ENCODE data around the gene CALM3.
"Not testable (repeated sequence)": the region's sequence is repeated elsewhere in the genome, so short reads cannot be mapped to it uniquely, and the experiment has no call there.

Gene CALM3

DNA sequence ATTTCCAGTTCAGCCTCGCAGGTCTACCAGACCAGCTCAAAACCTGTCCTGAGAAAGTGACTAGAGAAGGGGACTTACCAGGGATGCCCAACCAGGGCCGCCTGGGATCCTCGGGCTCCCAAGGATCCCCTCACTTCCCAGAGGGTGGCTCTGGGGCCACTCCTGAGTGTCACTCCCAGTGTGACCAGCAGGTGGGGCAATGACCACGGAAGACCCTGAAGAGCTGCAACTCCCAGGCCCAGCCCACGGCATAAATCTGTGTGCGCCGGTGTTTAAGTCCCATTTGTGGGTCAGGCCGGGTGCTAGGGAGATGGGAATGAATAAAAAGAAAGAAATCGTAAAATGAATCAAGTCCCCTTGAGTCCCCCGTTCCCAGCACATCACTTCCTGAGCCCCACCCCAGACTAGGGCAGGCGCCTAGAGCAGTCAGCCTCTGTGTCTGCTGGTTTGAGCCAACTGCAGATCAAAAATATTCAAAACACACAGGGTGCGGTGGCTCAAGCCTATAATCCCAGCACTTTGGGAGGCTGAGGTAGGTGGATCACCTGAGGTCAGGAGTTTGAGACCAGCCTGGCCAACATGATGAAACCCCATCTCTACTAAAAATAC lies 13.1 kb downstream of the CALM3 start:
- DNase-seq = peak in 53 of 56 donors; percentile 14 to 92 (median 70)

DNA sequence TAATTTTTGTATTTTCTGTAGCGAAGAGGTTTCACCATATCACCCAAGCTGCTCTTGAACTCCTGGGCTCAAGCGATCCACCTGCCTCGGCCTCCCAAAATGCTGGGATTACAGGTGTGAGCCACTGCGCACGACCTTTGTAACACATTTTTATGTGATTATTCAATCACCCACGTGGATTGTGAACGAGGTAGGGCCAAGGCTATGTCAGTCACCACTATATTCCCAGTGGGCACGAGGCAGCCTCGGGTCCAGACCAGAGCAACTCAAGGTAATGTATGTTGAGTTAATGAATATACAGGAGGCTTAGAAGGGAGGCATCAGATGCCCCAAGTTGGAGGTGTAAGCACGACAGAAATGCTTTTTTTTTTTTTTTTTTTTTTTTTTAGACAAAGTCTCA lies 14.8 kb downstream of the CALM3 start:
- DNase-seq = no peak

DNA sequence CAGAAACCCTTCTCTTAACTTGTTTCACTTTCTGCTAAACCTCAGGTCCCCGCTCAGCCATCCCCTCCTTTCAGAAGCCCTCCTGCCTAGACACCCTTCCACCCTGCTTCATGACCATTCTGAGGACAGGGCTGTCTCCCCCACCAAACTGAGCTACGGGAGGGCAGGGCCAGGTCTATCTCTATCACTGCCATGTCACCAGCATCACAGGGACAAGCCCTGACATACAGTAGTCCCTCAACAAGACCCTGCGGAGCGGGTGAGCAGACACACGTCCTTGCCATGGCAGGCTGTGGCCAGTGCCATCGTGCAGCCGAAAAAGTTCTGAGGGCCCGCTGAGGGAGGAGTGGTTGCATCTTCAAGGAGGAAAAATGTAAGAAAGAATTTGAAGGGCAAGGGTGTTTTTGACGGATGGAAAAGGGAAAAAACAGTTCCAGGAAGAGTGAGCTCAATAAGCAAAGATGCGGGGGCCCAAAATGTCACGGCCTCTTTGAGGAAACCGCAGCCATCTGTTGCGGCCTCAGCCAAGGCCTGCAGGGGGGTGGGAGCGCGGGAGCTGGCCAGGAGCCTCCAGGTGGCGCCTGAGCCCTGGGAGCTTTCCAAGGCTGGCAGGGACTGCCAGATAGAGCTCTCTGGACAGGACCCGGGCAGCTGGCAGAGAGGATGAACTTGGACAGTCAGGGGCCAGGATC lies 15.6 kb downstream of the CALM3 start:
- DNase-seq = peak in 1 of 56 donors; percentile 7

DNA sequence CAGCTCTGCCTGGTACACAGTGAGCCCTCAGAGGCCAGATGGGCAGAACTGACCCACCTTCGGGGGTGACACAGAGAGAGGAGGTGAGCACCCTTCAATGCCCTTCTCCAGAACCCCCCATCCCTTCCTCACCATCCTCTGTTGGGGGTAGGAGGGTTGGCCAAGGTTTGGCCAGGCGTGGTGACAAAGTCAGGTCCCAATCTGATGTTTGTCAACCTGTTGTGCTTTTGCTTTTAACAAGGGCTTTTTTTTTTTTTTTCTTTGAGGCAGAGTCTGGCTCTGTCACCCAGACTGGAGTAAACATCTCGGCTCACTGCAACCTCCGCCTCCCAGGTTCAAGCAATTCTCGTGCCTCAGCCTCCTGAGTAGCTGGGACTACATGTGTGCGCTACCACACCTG lies 16.5 kb downstream of the CALM3 start:
- no peak for DNase-seq

DNA sequence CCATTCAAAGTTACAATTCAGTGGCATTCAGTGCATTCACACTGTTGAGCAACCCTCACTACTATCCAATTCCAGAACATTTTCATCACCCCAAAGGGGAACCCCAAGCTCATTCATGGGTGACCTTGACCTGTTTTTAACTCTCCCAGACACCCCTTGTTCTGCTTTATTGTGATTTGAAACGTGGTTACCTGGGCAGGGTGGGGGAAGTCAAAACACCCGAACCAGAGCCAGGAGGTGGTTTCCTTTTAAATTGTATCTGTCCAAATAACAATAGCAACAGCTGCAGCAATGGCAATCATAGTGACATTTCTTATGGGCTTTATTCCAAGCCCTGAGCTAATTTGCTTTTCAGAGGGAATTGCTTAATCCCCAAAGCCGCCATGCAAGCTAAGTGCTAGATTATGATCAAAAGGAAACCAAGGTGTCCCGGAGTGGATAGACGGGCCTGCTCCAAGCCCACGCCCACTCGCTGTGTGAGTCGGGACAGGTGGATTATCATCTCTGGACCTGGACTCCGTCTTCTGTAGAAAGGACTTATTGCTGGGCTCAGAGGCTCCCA lies 17.6 kb downstream of the CALM3 start:
- DNase-seq = no peak

DNA sequence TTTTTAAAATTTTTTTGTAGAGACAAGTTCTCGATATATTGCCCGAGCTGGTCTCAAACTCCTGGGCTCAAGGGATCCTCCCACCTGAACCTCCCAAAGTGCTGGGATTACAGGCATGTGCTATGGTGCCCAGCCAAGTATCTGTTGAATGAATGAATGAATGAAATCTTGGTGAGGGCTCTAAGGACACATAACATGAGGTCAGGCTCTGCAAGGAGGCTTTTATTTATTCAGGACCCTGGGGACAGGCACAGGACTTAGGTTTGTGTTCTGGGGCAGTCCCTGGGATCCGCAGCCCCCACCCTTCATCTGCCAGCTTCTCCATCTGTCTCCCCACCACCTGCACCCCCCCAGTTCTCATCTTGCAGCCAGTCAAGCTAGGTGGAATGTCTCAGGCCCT lies 19.1 kb downstream of the CALM3 start:
- no peak for DNase-seq

DNA sequence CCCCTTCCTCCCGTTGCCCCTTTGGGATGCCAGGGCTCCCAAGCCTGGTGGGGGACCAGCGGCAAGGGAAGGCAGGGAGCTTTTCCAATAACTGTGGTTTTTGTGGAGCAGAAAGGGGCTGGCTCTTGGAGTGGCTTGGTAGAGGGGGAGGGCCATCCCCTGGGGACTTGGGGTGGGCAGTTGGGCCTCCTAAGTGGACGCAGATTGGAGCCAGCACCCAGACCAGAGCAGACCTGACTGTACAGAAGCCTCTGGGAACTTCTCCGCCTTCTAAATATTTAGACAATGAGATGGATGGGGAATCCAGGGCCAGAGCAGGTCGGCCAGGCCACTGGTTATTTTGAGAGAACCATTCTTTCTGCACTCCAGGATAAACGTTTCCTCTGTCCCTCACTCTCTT lies 19.6 kb downstream of the CALM3 start:
- DNase-seq = no peak

DNA sequence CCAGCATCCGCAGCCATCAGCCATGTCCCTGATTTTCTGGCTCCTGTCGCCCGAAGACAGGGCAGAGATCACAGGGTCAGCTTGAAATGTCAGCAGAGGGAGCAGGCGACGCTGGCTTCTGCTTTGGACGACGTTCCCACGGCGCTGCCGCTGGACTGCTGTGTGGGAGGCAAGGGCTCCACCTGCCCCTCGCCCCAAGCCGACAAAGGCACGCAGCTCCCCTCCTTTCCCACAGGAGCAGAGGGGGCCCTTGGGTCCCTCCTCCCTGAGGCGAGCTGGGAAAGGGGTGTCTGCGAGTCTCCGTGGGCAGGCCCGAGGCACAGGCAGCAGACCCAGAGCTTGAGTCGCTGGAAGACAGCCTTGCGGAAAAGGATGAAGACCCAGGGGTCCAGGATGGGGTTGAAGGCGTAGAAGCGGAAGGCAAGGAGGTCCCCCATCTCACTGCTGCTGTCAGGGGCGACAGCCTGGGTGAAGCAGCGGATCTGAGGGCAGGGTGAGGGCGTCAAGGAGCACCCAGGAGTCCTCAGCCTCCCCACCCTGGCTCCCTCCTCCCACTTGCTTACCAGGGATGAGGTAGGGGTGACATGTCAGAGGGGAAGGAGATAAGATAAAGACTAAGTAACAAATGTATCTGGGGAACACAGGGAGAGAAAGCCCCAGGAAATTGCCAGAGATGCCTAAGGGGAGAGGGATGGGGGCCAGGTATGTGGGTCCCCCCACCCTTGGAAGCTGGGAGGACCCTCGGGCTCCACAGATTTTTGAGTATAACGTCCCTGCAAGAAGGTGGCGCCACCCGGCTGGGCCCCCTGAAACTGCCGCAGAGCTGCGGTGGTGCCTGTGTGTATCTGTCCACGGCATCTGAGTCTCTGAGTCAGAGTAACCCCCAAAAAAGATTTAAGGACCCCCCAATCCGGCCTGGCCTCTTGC lies 20.3 kb downstream of the CALM3 start:
- DNase-seq = no peak

DNA sequence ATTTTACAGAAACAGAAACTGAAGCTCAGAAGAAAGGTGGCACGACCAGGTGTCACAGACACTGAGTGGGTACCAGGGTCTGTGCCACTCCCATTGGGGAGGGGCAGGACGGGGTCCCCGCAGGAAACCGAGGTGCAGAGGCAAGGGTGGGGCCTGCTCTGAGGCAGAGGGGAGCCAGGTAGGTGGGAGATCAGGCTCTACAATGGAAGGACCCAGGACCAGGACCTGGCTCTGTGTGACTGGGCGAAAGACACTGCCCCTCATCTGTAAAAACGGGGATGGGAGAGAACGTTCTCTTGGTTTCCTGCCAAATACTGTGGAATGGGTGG lies 21.0 kb downstream of the CALM3 start:
- DNase-seq = no peak

DNA sequence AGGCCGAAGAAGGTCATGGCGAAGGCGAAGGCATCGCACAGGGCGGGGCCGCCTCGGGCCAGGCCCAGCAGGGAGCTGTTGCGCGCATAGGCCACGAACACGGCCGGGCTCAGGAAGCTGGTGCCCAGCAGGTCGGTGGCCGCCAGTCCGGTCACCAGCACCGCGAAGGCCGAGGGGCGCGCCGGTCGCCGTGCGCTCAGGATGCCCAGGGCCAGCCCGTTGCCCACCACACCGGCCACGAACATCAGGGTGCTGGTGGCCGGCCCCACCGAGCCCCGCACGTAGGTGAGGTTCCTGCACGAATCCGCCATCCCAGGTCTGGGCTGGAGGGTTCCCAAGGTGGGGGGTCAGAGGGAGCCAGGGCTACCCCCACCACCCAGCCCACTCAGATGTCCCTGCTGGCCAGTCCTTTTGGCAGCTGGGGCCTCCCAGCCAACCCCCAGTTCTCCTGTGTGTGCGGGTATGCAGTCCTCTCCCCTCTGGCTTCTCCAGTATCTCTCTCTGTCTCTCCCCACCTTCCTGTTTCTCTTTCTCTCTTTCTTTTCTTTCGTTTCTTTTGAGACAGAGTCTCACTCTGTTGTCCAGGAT lies 22.9 kb downstream of the CALM3 start:
- DNase-seq = no peak

DNA sequence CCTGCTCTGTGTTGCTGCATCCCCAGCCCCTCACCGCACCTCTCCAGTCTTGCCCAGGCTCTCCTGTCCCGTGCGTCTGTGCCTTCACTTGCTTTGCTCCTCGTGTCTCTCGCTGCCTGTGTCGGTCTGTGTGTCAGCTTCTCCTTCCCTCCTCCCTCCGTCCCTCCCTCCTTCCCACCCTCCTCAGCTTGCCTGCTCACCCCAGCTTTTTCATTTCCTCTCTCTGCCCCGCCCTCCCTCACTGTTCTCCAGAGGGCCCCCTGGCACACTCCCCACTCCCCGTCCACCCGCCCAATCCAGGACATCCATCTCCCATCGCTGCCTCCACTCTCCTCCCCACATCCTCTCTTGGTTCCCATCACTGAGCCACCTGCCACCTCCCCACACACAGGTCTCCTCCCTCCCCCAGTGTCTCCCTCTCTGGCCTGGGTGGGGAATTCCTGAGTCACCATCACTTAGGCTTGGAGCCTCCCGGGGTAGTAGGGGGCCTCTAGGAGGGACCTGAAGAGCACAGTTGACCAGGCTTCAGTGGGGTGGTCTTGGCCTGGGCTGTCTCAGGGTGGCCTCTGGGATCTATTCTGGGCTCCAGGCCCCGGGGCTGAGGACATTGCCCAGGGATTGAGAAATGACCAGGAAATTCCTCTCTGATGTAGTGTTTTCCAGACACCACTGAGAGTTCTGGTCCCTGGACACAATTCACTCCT lies 24.0 kb downstream of the CALM3 start, which contains the start of gene PTGIR:
TSS of gene PTGIR (minus strand) at position 132 of the 704 bp plus-strand sequence. CDS start 864 bp downstream, outside the sequence.
- DNase-seq = no peak

DNA sequence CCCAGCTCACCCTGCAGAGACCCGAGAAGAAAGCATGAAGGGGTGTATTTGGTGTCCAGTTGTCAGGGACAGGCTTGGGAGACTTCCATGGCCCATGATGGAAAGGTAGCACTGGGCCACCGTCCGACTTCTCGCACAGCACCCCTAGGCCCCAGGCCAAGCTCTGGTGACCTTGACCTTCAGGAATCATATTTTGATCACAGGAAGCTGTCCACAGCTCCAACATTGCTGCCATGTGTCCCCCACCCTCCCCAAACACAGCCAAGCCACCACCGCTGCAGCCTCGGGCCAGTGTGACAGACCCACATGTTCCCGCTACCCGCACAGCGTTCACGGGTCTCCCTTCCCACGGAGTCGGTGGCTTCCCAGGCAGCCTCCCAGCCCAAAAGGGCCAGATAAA lies 24.6 kb downstream of the CALM3 start:
- no peak for DNase-seq

DNA sequence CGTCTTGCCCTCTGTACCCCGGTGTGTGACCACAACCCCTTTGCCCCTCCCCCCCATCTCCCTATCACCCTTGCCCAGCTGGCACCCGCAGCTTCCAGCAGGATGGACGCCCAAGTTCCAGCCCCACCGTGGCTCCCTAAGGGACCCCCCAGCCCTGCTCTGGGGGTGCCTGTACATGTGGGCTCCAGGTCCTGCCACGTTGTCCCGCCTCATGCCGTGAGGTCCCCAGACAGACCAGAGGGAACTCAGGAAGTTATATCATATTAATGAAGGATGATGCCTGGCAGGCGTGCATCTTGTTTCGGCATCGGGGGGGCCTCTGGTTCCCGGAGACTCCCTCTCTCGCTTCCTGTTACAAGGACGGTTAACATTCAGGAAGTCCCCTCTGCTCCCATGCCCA lies 25.3 kb downstream of the CALM3 start:
- DNase-seq = no peak

DNA sequence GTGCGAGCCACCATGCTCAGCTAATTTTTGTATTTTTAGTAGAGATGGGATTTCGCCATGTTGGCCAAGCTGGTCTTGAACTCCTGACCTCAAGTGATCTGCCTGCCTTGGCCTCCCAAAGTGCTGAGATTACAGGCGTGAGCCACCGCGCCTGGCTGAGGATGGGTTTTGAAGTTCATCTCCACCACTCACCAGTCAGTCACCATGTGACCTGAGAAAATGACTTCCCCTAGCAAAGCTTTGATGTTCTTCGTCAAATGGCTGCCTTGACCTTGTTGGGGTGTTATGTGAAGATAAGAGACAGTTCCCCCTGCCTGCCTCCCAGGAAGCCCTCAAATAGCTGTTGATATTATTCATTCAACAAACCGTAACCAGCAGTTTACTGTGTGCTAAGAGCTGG lies 27.8 kb downstream of the CALM3 start:
- DNase-seq = not testable (repeated sequence)

DNA sequence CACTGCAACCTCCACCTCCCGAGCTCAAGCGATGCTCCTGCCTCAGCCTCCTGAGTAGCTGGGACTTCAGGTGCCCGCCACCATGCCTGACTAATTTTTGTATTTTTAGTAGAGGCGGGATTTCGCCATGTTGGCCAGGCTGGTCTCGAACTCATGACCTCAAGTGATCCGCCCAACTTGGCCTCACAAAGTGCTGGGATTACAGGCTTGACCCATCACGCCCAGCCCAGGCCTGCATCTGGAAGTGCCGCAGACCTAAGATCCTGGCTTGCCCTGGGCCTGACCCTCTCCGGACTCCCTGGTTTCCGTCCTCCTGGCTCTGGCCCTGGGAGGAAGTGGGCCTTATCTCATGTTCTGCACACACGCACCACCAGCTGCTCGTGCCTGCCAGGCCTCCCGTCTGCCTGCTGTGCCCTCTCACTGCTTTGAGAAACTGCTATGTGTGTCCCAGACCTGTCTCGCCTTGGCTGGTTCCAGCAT lies 28.5 kb downstream of the CALM3 start:
- DNase-seq = no peak

DNA sequence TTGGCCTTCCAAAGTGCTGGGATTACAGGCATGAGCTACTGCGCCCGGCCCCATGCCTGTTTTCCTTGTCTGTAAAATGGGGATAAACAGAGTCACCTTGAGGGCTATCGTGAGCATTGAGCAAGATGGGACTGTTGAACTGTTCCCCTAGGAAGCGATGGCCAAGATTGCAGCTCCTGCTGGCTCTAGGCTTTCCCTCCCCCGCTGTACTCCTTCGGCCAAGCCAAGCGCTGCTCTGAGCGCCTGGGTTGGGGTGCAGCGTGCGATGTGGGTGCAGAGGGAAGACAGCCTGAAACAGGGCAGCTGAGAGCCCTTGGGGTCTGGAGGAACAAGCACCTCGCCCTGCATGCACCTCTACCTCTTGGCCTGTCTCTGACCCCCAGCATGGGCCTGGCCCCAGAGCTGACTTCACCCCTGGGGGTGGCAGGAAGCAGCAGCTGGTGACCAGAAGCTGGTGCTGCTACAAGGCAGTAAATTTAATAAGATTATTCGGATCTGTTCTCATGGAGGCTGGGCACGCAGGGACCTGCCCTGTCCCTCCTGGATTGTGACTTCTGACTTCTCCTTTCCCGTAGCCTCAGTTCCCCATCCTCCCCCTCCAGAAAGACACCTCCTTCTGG lies 29.6 kb downstream of the CALM3 start:
- DNase-seq = no peak

DNA sequence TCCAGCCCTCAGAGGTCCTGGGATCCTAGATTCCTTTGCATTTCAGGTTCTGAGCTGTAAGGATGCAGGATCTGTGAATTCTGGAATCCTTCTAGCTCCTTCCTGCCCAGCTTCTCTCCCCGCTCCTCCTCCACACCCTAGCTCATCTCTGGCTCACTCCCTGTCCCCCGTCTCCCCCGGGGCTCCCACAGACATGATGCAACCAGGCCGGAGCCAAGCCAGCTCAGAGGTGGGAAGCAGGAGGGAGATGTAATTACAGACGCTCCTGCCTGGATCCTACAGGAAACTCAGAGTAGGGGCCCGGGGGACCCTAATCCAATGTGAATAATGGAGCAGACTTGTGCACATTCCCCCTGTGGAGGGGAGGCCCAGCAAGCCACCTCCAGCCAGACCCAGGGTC lies 30.4 kb downstream of the CALM3 start:
- DNase-seq = no peak

DNA sequence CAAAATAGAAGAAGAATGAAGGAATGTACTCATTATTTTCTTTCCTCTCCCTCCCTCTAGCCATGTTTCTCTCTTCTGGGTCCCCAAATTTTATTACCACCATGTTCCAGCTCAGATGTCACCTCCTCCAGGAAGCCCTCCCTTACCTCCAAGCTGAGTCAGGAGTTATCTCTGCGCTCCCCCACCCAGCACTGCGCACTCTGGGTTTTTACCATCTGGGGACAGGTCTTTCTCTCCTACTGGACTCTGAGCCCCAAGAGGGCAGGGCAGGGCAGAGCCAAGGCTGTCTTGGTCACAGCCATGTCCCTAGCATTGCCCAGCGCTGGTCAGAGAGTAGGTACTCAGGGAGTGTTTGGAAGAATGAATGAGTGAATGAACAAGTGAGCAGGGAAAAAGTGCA lies 32.0 kb downstream of the CALM3 start:
- no peak for DNase-seq

DNA sequence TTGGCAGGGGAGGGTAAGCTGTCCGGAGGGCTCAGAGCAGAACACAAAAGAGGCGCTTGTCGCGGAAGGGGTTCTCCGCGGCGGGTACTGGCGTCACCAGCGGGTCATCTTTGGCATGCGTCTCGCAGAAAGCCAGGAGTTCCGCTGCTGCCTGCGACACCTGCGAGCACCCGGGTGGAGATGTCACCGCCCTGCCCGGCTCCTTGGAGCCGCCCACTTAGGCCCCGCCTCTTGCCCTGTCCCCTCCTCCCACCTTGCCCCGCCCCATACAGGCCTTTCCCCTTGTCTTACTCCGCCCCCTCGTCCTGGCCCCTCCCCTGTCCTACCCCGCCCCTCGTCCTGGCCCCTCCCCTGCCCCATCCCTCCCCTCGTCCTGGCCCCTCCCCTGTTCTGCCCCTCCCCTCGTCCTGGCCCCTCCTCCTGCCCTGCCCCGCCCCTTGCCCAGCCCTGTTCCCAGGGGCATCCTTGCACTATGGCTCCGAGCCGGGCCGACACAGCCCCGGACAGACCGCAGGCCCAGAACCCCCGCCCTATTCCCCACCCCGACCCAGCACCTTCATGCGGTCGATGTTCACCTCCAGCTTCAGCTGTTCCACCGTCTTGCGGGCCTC lies 33.0 kb downstream of the CALM3 start:
- peak in 53 of 56 donors; percentile 40 to 97 (median 76) for DNase-seq

Data from nucleus accumbens (tissue), 56 donors.